GM18505 (cell line): Measurements from ENCODE around the gene MTNR1B.

Experiments used
- ATAC-seq: cut with Tn5 transposase; IDR thresholded peaks from one replicate; pipeline ENCODE4 v1.9.1; 2021; ENCODE audit not compliant: unreplicated experiment
- POLR2A ChIP-seq: IDR thresholded peaks from 4 replicates; pipeline ENCODE4 v1.6.1; 2011; ENCODE audit warnings: borderline replicate concordance; ENCODE audit not compliant: insufficient read depth, insufficient read length; ENCODE audit errors: extremely low read depth

Gene MTNR1B

GRCh38 chr11:92969634-92970347, at the start of gene MTNR1B:
Gene MTNR1B (plus strand): TSS chr11:92969651. CDS start chr11:92969726, 75 bp downstream.
- no peak for TF ChIP-seq POLR2A
- ATAC-seq: no peak

DNA sequence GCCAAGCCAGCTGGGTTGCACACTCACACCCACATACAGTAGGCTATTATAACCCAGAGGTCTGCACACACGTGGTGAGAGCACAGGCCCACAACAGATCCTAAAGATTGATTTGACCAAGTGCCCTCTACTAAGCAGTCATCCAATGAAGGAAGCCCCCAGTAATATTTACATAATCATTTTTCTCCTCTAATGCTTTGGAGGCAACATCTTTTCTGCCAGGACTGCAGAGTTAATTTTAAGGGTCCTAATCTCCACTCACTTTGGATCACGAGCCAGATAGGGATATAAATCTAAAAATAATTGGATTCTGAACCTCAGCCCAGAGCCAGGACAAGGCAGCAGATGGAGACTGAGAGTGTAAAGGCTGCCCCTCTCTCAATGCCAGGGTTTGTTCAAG, 49.1 kb upstream of the MTNR1B start:
- no peak for ATAC-seq
- no peak for TF ChIP-seq POLR2A

DNA sequence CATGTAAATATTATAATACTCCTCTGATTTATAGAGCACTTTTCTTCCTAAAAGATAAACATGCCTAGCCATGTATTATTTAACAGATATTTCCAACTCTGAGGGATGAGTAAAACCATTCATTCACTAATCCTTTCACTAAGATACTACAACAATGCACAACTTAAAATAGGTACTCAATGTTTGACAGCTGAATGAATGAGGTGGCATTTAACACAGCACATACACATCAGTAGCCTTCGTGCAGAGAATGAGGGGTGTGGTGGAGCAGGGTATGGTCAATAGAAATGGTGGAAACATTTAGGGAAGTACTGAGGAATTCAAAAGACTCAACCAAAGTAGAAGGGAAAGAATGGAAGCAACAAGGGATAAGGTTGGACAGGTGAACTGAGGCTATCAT, 46.7 kb upstream of the MTNR1B start:
- TF ChIP-seq POLR2A: no peak
- no peak for ATAC-seq

DNA sequence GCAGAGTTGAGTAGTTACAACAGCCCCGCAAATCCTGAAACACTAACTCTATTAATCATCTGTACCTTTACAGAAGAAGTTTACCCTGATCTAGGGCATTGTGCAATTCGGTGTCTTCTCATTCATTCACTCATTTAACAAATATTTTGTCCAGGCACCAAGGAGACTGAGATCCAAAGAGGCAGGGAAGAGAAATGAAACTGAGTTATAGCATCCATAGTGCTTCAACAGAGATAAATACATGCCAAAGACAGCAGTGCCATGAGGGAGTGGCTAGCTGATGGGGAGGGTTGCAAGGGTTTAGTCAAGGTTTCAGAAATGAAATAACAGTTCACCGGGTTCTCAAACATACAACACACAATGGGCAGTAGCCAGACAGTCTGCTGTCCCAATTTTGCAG, 40.2 kb upstream of the MTNR1B start:
- TF ChIP-seq POLR2A: no peak
- no peak for ATAC-seq

DNA sequence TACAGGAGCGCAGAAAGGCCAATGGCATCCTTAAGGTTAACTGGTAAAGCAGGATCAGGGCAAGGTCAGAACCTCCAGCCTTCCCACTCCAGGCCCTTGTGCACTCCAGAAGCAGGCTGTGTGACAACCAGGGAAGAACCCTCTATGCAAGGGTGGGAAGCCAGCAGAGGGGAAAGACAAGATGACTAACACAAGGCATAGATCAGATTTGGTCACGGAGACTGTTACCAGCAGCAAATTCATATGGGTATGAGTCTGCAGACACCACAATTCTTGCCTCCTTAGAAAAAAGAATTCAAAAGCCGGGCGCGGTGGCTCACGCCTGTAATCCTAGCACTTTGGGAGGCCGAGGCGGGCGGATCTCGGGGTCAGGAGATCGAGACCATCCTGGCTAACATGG, 39.8 kb upstream of the MTNR1B start:
- ATAC-seq: no peak

DNA sequence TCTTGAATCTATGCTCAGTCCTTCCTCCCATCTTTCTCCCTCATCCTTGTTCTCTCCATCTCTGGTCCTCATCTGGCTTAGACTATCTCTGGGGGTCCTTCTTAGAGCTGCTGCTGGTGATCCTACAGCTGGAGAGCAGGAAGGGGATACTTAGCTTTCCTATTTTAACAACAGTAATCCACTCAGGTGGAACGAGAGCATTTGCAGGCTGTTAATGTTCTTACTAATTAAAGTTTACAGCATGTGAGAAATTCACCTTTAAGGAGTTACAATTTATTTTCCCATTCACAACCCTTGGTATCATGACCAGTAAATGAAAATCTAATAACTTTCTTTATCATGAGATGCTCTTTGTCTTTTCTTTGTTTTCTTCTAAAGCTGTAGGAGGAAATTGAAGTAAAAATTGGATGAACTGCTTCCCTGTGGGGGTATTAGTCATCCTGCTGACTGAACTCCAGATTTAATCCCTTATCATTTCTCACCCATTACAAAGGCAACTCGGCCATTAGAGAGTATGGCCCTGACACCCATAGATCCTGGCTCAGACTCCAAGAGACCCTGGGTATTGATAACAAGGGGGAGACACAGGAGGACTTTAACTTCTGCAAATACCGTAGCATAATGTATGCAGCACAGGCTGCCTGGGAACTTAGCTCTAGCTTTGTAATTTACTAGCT, 37.6 kb upstream of the MTNR1B start:
- TF ChIP-seq POLR2A: no peak
- ATAC-seq: no peak

More for the DNA sequence above, 39.8 kb upstream of the MTNR1B start:
- no peak for TF ChIP-seq POLR2A

GRCh38 chr11:92939305-92939704, 30.1 kb upstream of the MTNR1B start:
- ATAC-seq: no peak
- no peak for TF ChIP-seq POLR2A

- TF ChIP-seq POLR2A: no peak
- ATAC-seq: peak; percentile 86
Measured at GRCh38 chr11:92941676-92942571, 27.5 kb upstream of the MTNR1B start.

DNA sequence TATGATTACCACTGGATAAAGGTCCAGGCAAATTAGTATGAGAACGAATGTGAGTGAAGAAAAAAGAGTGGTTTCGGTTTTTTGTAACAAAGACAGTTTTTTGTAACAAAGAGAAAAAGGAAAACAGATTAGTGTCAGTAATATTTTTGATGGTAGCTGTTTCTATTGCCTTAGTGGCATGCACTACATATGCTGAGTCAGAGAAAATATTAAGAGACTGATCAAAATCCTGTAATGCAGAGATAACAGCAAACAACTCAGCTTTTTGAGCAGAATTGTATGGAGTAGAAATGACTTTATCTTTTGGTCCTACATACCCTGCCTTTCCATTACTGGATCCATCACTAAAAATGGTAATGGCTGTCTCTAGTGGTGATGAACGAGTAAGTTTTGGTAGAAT, 22.7 kb upstream of the MTNR1B start:
- ATAC-seq: no peak
- no peak for TF ChIP-seq POLR2A

DNA sequence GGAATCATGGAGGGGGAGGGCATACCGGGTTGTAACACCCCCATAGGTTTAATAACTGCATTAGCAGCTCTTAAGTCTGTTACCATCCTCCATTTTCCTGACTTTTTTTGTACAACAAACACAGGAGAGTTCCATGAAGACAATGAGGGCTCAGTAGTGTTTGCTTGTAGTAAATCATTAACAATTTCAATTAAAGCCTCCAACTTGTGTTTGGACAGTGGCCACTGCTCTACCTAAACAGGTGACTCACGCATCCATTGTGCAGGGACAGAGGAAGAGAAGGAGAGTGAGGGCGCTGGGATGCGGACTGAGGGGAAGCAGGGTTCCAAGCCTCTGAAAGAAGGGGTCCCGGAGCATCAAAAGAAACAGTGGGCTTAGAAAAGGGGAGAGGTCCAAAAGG, 21.3 kb upstream of the MTNR1B start:
- no peak for ATAC-seq

DNA sequence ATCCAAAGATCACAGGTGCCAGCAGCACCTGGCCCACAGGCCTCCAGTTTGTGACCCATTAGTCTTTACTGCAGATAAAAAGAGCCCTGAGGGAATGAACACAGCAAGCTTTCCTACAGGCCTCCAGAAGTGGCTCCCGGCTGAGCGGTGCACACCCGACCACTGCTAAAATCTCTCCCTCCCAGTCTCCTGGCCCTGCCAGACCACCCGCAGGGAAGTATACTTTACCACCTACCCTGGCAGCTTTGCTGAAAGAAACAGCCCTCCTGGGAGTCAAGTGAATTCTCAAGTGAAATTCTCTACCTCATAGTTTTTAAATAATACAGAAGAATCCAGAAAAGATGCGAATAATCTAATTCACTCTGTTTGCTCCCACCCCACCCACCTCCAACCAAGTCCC, 15.4 kb upstream of the MTNR1B start:
- ATAC-seq: no peak
- TF ChIP-seq POLR2A: no peak

More for the DNA sequence above, 21.3 kb upstream of the MTNR1B start:
- no peak for TF ChIP-seq POLR2A

DNA sequence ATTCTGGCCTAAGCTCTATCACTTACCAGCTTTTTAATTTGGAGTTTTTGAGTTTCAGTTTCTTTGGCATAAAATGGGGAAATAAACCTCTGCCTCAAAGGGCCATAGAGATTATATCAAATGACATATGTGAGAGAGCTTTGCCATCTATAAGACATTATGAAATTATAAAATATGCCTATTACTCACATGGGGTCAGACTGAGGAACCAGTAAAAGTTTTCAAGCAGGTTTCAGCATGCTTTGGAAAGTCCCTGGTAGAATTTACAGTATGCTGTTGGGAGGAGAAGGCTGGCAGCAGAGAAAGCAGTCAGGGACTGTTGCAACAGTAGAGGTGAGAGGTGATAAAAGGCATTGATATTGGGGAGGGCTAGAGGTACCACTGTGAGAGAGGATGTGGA, 13.6 kb upstream of the MTNR1B start:
- no peak for ATAC-seq
- no peak for TF ChIP-seq POLR2A

GRCh38 chr11:92960886-92961285, 8.6 kb upstream of the MTNR1B start:
- TF ChIP-seq POLR2A: no peak
- no peak for ATAC-seq
